Glomerular visceral epithelial cell (primary cell): ENCODE data around the gene ID1.
"Not testable (repeated sequence)": the region's sequence is repeated elsewhere in the genome, so short reads cannot be mapped to it uniquely, and the experiment has no call there.

ENCODE experiments used
- DNase-seq: peaks from one replicate; pipeline ENCODE4 v3.0.0-alpha.2; 2016; ENCODE audit errors: extremely low spot score

ID1 gene

DNA sequence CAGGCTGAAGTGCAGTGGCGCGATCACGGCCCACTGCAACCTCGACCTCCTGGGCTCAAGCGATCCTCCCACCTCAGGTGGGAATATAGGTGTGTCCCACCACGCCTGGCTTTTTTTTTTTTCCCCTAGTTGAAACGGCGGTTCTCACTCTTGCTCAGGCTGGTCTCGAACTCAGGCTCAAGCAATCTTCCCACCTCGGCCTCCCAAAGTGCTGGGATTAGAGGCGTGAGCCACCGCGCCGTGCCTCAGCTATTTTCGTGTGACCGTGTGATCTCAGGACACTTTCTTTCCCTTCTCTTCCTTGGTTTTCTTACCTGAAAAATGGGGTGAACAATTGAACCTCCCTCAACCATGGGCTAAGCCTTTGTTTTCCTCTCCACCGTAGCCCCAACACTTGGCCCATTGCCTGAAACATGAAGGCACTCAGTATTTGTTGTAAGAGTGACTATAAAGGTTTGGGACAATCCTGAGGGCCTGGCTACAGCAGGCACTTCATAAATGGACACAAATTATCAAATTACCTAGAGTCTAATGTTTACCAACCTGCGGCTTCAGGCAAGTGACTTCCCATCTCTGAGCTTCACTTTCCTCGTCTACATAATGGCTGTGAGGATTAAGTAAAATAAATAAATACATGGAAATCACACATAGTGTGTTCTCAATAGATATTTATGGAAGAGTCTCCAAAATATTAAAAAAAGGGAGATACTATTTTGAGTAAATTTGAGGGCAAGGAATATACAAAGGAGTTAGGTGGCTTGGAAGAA, 31.4 kb upstream of the ID1 start:
- DNase-seq: no peak

DNA sequence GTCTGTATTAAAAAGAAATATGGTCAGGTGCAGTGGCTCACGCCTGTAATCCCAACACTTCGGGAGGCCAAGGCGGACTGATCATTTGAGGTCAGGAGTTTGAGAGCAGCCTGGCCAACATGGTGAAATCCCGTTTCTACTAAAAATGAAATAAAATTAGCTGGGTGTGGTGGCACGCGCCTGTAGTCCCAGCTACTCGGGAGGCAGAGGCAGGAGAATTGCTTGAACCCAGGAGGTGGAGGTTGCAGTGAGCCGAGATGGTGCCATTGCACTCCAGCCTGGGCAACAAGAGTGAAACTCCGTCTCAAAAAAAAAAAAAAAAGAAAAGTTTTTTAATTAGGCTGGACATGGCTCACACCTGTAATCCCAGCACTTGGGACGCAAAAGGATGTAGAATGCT, 30.1 kb upstream of the ID1 start:
- not testable (repeated sequence) for DNase-seq

DNA sequence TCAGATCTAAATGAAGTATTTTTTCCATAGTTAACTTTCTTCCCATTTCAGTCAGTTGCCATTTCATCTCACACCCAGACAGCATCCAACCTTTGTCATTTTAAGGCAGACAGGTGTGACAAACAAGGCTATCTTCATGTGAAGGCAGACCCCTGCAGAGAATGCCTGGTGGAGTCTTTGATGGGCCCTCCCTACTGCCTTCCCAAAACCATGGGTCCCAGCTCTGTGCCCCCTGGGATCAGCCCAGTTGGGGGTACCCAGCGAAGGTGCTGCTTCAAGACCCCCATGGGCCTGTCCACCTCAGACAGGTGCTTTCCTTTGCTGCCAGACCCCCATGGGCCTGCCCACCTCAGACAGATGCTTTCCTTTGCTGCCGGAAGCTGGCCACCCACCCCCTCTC, 28.3 kb upstream of the ID1 start:
- no peak for DNase-seq

DNA sequence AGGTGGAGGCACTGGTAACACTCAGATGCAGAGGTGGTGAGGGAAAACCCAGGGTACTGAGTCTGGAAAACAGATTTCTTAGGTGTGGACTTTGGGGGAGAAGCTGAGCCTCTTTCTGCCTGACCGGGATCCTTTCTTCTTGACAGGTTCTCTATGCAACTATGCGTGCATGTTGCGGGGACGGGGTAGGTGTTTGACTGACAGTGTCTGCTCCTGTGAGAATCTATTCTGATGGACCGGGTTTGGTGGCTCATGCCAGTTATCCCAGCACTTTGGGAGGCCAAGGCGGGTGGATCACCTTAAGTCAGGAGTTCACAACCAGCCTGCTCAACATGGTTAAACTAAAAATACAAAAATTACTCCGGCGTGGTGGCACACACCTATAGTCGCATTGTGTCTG, 27.9 kb upstream of the ID1 start:
- DNase-seq: no peak

DNA sequence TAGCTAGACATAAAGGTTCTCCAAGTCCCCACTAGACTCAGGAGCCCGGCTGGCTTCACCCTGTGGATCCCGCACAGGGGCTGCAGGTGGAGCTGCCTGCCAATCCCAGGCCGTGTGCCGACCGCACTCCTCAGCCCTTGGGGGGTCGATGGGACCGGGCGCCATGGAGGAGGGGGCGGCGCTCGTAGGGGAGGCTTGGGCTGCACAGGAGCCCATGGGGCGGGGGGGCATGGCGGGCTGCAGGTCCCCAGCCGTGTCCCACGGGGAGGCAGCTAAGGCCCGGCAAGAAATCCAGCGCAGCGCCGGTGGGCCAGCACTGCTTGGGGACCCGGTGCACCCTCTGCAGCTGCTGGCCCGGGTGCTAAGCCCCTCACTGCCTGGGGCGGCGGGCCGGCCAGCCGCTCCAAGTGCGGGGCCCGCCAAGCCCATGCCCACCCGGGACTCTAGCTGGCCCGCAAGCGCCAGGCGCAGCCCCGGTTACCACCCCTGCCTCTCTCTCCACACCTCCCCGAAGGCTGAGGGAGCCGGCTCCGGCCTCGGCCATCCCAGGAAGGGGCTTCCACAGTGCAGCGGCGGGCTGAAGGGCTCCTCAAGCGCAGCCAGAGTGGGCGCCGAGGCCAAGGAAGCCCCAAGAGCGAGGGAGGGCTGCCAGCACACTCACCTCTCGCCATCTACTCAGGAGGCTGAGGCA, 26.5 kb upstream of the ID1 start:
- DNase-seq: no peak

DNA sequence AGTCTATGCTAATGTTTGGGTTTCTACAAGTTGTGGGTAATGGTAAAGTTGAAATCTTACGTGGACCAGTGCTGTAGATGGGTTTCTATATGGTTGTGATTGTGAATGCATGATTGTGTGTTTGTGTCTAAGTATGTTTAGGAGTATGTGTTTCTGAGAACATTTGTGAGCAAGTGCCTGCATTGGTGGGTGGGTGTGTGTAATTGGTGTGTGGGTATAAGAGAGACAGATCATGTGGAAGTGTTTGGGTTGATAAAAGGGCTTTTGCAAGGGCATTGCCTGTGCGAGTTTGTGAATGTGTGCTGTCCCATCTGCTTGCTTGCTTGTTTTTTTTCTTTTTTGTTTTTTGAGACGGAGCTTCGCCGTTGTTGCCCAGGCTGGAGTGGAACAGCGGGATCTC, 25.8 kb upstream of the ID1 start:
- DNase-seq: no peak

DNA sequence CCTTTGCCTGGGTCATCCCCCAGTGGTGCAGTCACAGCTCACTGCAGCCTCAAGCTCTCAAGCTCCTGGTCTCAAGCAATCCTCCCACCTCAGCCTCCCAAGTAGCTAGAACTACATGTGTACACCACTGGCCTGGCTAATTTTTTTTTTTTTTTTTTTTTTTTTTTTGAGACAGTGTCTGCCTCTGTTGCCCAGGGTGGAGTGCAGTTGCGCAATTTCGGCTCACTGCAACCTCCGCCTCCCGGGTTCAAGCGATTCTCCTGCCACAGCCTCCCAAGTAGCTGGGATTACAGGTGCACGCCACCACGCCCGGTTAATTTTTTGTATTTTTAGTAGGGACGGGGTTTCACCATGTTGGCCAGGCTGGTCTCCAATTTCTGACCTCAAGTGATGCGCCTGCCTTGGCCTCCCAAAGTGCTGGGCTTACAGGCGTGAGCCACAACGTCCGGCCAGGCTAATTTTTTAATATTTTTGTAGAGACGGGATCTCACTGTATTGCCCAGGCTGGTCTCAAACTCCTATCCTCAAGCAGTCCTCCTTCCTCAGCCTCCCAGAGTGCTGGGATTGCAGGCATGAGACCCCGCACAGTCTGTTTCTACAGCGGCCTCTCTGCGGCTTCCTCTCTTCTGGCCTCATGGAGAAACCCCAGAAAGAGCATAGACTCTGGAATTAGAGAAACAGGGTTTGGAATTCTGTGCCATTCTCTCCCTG, 25.0 kb upstream of the ID1 start:
- DNase-seq: not testable (repeated sequence)

DNA sequence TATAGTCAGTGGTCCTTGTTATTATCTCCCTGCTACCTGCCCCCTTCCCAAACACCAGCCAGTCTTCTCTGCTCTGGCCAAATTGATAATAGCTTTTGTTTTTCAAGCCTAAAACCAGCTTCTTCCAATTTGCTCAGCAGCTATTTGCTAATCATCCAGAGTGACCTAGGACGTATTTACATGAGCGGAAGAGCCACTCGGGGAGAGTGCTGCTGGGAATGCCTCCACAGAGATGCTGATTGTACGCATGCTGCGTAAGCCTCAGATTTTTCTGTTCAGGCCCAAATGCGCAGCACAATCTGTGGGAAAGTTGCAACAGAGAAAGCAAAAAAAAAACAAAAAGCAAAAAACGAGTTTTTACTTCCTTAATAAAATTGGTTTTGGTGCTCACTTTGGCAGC, 24.4 kb upstream of the ID1 start:
- no peak for DNase-seq

DNA sequence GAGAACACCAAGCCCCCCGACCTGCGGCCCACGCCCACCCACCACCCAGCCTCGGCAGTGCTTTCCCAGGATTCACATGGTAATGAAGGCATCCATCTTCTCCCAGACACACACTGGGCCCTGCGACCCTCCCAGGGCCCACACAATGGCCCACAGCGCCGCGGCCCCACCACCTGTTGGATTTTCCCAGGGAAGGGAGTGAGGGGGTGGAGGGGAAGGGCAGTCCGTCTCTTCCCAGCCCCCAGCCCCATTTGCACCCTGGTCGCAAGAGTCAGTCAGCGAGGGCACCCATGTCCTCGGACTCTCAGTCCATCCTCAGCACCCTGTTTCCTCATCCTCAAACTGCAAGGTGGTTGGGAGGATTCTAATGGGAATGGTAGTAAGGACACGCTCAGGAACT, 23.7 kb upstream of the ID1 start:
- DNase-seq: no peak

DNA sequence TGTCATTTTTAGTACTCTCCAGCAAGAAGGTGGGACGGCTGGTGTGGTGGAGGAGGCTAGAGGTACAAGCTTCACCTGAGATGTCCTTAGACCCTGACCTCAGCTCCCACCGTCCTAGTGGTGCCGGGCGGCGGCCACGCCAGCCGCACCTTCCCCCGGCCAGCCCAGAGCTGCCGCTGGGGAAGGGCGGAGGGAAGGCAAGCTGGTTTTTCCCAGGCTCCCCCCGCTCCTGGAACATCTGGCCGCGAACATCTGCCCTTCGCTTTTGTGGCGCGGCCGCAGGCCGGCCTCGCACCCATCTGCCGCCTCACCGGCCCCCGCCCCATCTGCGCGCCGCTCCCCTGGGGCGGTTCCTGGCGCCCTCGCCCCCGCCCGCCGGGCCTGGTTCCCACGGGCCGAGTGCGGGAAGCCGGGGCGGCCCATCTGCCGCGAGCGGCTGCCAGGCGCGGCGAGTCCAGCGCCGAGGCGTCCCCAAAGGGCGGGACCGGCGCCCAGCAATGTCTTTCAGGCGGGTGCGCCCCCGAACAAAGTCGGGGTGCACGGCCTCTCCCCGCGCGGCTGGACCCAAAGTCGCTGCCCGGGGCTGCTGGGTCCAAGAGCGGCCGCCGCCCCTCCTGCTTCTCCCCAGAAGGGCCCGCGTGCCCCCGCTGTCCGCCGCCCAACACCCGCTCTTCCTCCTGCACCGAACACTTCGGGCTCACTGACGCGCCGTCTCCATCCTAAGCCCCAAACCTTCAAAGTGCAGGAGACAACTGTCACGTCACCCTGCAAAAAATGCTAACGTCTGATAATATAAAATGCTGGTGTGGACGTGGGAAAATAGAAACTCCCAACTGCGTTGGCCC, 17.3 kb upstream of the ID1 start:
- no peak for DNase-seq

DNA sequence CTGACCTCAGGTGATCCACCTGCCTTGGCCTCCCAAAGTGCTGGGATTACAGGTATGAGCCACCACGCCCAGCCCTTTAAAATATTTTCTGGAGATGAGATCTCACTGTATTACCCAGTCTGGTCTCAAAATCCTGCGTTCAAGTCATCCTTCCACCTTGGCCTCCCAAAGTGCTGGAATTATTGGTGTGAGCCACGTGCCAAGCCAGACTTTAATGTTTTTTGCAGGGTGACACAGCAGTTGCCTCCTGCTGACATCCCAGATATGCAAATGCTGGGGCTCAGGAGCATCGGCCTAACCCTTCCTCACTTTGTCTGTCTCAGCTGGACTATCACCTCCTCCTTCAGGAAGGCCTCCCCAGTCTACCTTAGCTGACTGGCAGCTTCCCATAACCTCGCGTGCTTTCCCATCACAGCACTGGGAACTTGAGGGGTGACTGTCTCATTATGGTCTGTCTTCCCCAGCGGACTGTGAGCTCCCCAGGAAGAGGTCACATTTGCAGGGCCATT, 14.3 kb upstream of the ID1 start:
- no peak for DNase-seq

DNA sequence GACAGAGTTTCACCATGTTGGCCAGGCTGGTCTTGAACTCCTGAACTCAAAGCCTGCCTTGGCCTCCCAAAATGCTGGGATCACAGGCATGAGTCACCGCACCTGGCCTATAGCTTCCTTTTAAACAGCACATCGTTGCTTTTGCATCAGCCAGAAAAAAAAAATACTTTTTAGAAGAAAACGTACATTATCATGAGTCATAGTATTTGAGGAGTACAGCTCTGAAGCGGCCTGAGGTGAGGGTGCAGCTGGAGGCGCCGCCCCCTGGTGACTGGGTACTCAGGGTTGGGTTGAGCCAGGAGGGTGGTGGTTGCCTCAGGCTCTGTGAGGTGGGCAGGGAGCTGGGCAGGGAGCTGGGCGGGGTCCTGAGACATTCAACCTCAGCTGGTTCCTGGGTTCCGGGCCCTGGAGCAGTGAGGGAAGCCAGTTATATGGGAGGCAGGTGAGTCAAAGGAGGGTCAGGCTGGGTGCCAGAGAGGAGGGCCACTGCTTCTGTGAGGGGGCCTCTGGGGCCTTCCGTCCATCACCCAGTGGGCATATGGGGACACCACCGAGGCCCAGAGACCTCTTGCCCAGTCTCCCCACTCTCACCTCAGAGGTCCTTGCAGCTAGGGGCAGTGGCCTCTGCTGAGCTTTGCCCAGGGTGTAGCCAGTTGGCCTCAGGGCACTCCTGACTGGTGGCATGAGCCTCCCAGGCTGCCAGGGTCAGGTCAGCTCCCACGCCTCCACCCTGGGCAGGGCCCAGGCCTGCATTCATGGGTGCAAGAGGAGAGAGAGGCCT, 11.7 kb upstream of the ID1 start:
- DNase-seq: peak; percentile 94

DNA sequence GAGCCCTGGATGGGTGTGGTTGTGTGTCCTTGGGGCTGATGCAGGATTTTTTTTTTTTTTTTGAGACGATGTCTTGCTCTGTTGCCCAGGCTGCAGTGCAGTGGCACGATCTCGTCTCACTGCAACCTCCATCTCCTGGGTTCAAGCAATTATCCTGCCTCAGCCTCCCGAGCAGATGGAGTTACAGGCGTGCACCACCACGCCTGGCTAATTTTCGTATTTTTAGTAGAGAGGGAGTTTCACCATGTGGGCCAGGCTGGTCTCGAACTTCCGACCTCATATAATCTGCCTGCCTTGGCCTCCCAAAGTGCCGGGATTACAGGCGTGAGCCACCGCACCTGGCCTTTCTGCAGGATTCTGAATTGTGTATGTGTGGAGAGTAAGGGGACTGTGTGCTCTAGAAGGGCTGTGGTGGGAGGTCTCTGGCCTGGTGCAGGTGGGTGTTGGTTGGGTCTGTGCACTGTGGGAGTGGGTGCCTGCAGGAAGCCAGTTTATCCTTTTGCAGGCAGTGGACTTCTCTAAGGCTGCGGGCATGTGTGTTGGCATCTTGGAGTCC, 11.0 kb upstream of the ID1 start:
- no peak for DNase-seq

DNA sequence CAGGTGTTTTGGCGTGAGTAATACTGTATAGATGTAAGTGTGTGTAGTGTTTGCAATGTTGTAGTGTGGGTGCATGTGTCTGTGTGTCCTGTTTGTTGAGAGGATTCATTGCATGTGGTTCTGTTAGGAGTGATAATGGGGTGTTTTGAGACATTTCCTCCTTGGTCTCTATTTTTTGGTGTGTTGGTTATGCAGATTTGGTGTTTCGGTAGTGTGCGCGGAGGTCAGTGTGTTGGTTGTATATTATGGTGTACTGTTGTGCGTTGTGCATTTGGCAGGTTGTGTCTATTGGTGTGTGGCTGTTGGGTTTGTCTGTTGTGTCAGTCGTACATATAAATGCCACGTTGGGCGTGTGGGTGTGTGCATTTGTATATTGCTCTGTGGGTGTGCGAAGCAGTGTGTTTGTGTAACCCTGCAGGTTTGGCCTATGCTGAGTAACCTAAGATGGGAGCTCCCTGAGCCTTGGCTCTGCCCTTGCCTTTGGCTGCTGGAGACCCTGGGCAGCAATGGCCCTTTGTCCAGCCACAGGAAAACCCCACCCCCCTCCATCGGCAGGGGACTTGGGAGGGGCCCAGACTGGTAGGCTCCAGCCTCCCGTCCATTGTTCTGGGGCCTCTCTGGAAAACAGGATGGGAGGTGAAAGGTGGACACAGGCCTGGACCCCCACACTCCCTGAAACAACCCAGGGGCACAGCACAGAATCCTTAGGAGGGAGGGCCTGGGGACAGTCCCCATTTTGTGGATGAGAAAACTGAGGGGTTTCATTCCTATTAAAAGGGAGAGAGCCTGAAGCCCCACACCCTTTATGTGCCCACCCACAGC, 10.3 kb upstream of the ID1 start:
- no peak for DNase-seq

DNA sequence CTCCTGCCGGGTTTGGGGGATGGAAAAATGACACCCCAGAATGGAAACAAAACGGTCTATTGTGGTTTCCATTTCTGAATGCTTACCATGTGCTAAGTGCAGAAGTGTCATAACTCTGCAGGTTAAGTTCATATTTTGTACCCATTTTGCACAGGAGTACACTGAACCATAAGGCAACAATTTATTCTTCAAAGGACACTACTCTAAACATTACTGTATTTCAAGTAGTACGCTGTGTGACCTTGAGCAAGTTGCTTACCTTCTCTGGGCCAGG, 9.8 kb upstream of the ID1 start:
- DNase-seq: no peak

DNA sequence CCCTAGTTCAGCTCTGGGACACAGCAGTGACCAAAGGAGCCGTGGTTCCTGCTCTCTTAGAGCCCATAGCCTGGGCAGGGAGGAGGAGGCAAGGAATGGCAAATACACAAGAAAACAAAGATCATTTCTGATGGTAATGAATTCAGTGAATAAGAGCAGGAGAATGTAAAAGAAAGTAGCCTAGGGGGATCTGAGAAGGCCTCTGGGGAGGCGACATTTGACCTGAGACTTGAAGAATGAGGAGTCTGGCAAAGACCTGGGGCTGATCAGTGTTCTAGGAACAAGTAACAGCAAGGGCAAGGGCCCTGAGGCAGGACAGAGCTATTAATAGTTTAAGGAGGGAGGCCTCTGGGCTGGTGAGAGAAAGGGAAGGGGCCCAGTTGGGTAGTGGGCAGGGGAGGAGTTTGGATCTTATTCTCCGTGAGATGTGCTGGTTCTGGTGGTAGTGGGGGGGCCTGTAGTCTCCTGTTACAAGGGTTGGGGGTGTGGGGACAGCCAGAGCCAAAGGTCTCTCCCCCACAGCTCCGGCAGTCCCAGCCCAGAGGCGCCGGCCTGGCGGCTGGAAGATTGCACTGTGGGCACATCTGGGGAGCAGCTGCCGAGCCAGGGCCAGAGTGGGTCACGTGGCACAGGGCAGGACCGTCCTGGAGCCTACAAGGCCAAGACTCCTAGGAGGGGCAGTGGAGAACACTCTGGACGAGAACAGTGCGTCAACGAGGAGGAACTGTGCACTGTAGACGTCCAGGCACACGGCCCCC, 9.3 kb upstream of the ID1 start:
- no peak for DNase-seq

DNA sequence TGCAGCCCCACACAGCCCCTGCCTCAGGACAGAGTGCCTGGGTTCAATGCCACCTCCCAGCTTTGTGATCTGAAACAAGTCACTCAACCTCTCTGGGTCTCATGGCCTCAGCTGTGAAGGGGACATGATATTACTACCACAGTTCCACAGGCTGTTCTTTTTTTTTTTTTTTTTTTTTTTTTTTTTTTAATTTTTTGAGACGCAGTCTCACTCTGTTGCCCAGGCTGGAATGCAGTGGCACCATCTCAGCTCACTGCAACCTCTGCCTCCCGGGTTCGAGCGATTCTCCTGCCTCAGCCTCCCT, 8.7 kb upstream of the ID1 start:
- not testable (repeated sequence) for DNase-seq

DNA sequence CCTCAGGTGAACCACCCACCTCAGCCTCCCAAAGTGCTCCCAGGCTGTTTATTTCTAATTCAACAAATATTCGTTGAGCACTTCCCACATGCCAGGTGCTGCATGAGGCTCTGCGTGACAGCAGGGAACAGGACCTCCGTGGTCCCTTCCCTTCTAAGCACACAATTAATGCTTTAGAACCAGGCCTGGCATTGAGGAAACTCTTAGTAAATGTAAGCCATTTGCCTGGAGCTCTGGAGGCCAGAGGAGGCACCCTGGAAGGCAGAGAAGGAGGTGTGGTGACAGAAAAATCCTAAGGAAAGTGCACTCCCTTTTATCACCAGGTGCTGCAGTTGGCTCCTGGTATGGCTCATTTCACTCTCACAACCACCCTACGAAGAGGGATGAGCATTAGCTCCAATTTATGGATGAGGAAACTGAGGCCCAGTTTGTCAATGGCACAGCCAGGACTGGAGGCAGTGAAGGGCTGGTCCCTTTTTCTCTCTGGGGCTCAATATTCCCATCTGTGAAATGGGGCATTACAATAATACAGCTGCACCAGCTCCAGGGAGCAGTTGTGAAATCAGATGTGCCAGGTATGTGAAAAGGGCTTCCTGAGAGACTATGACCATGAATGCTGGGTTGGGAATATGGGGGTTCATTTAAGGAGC, 8.1 kb upstream of the ID1 start:
- DNase-seq: no peak

DNA sequence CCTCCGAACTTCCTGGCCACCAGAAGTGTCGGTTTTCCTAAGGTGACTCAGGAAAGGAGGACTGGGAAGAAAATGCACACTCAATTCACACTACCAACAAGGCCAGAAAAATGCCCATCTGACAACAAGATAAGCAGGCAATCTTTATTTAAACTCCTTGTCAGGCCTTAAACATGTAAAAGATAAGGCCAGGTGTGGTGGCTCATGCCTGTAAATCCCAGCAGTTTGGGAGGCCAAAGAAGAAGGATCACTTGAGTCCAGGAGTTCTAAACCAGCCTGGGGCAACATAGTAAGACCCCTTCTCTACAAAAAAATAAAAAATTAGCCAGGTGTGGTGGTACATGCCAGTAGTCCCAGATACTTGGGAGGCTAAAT, 7.6 kb upstream of the ID1 start:
- DNase-seq: no peak
